Measurements from ENCODE around the gene PPARD.

The PPARD gene

DNA sequence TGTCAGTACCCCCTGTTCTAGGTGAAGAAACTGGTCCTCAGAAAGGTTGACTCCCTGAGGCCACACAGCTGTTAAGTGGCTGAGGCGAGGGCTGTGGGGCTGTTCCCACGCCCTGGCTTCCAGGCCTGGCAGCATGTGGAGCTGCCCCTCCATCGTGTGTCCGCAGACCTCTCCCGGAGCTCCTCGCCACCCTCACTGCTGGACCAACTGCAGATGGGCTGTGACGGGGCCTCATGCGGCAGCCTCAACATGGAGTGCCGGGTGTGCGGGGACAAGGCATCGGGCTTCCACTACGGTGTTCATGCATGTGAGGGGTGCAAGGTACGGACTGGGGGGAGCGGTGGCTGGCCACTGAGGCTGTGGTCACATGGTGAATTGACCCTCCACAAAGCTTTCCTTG is 77.6 kb downstream of the PPARD start:
- TF ChIP-seq, protein P1, sequence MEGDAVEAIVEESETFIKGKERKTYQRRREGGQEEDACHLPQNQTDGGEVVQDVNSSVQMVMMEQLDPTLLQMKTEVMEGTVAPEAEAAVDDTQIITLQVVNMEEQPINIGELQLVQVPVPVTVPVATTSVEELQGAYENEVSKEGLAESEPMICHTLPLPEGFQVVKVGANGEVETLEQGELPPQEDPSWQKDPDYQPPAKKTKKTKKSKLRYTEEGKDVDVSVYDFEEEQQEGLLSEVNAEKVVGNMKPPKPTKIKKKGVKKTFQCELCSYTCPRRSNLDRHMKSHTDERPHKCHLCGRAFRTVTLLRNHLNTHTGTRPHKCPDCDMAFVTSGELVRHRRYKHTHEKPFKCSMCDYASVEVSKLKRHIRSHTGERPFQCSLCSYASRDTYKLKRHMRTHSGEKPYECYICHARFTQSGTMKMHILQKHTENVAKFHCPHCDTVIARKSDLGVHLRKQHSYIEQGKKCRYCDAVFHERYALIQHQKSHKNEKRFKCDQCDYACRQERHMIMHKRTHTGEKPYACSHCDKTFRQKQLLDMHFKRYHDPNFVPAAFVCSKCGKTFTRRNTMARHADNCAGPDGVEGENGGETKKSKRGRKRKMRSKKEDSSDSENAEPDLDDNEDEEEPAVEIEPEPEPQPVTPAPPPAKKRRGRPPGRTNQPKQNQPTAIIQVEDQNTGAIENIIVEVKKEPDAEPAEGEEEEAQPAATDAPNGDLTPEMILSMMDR (IDR thresholded peaks at IDR 0.05) = no peak
- Histone ChIP-seq H3K9me3 (no peaks in the 10 kb centered on the region), H3K27me3 (no peaks in the 10 kb centered on the region), H3K4me3 (ENCODE audit: low read depth in 1 of 2, low read length in 1 of 2) (no peak overlapping the region), H3K36me3 (peaks cover 28% of the 10 kb centered on the region), H3K27ac (no peak overlapping the region), H3K4me1 (ENCODE audit: control insufficient read depth in 1 of 2, insufficient read depth in 1 of 2, low read depth in 1 of 2, low read length in 1 of 2) (peaks cover 0 to 4% of the 10 kb centered on the region in 2 experiments)

- Histone ChIP-seq H3K27me3 (no peaks in the 10 kb centered on the region), H3K9me3 (peaks cover 15% of the 10 kb centered on the region), H3K4me3 (ENCODE audit: low read depth in 1 of 2, low read length in 1 of 2) (no peak overlapping the region), H3K36me3 (peaks cover 25% of the 10 kb centered on the region), H3K27ac (no peak overlapping the region), H3K4me1 (ENCODE audit: control insufficient read depth in 1 of 2, insufficient read depth in 1 of 2, low read depth in 1 of 2, low read length in 1 of 2) (peaks cover 0 to 11% of the 10 kb centered on the region in 2 experiments)
- TF ChIP-seq, protein P1 (IDR thresholded peaks at IDR 0.05) = no peak
Observed at GRCh38 chr6:35425284-35425683, 82.9 kb downstream of the PPARD start.

DNA sequence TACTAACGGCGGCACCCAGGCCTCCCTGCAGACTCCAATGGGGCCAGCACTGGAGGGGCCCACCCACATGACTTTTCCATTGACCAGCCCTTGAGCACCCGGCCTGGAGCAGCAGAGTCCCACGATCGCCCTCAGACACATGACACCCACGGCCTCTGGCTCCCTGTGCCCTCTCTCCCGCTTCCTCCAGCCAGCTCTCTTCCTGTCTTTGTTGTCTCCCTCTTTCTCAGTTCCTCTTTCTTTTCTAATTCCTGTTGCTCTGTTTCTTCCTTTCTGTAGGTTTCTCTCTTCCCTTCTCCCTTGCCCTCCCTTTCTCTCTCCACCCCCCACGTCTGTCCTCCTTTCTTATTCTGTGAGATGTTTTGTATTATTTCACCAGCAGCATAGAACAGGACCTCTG is 83.7 kb downstream of the PPARD start:
- Histone ChIP-seq H3K36me3 (peaks cover 25% of the 10 kb centered on the region), H3K4me1 (ENCODE audit: control insufficient read depth in 1 of 2, insufficient read depth in 1 of 2, low read depth in 1 of 2, low read length in 1 of 2) (peaks cover 0 to 11% of the 10 kb centered on the region in 2 experiments), H3K27ac (peak overlapping the region; percentile 38), H3K27me3 (no peaks in the 10 kb centered on the region), H3K4me3 (ENCODE audit: low read depth in 1 of 2, low read length in 1 of 2) (no peak overlapping the region), H3K9me3 (peaks cover 16% of the 10 kb centered on the region)
- TF ChIP-seq, protein P1 (IDR thresholded peaks at IDR 0.05) = no peak

GRCh38 chr6:35427435-35427834 is 85.1 kb downstream of the PPARD start:
- TF ChIP-seq, protein P1 (IDR thresholded peaks at IDR 0.05) = no peak
- H3K4me3 ChIP-seq (ENCODE audit: low read depth in 1 of 2, low read length in 1 of 2) = no peak overlapping the region

DNA sequence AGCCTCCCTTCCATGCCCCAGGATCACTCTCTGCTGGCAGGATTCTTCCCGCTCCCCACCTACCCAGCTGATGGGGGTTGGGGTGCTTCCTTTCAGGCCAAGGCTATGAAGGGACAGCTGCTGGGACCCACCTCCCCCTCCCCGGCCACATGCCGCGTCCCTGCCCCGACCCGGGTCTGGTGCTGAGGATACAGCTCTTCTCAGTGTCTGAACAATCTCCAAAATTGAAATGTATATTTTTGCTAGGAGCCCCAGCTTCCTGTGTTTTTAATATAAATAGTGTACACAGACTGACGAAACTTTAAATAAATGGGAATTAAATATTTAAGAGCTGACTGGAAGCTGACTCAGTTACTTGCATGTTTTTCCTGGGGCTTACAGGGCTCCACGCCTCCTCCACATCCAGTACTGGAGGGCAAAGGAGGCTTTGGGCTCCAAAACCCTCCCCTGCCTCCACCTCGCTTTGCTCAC is 85.5 kb downstream of the PPARD start:
- no peak overlapping the region for H3K27ac ChIP-seq
- peaks cover 16% of the 10 kb centered on the region for H3K9me3 ChIP-seq
- TF ChIP-seq, protein P1 (IDR thresholded peaks at IDR 0.05) = no peak
- H3K4me3 ChIP-seq (ENCODE audit: low read depth in 1 of 2, low read length in 1 of 2) = no peak overlapping the region
- no peaks in the 10 kb centered on the region for H3K27me3 ChIP-seq
- H3K4me1 ChIP-seq (ENCODE audit: control insufficient read depth in 1 of 2, insufficient read depth in 1 of 2, low read depth in 1 of 2, low read length in 1 of 2) = peaks cover 0 to 11% of the 10 kb centered on the region in 2 experiments
- H3K36me3 ChIP-seq = peaks cover 14% of the 10 kb centered on the region

More at GRCh38 chr6:35427435-35427834, 85.1 kb downstream of the PPARD start:
- Histone ChIP-seq H3K4me1 (ENCODE audit: control insufficient read depth in 1 of 2, insufficient read depth in 1 of 2, low read depth in 1 of 2, low read length in 1 of 2) (peaks cover 0 to 11% of the 10 kb centered on the region in 2 experiments), H3K36me3 (peaks cover 16% of the 10 kb centered on the region), H3K9me3 (peaks cover 16% of the 10 kb centered on the region), H3K27ac (no peak overlapping the region), H3K27me3 (no peaks in the 10 kb centered on the region)

All from neutrophil (primary cell).